ENCODE results near the gene ZKSCAN4. TPM values are rescaled to one million over a fixed set of nuclear protein-coding genes. Genes with fewer than 3 reads are reported as not detected.
A peak's percentile ranks its signal among the peaks of the same experiment; 100 is the strongest.

The ZKSCAN4 gene
- total RNA-seq, 4 donors from 2014 or later: 4.4 to 9.6 (median 5.9) TPM

DNA sequence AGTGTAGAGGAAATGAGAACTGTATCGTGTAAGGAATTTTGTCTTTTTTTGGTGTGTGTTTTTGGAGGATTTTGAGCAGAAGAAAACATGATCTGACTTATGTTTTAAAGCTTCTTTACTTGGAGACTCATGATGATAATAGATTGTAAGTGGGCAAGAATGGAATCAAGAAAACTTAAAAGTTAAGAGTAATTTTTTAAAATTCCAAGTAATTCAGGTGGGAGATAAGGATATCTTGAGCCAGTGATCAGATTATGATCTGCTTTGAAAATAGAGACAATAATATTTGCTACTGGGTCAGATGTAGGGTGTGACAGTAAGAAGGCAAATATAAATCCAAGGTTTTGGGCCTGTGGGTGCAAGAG is 15.6 kb upstream of the ZKSCAN4 start:
- TF ChIP-seq, protein P1, sequence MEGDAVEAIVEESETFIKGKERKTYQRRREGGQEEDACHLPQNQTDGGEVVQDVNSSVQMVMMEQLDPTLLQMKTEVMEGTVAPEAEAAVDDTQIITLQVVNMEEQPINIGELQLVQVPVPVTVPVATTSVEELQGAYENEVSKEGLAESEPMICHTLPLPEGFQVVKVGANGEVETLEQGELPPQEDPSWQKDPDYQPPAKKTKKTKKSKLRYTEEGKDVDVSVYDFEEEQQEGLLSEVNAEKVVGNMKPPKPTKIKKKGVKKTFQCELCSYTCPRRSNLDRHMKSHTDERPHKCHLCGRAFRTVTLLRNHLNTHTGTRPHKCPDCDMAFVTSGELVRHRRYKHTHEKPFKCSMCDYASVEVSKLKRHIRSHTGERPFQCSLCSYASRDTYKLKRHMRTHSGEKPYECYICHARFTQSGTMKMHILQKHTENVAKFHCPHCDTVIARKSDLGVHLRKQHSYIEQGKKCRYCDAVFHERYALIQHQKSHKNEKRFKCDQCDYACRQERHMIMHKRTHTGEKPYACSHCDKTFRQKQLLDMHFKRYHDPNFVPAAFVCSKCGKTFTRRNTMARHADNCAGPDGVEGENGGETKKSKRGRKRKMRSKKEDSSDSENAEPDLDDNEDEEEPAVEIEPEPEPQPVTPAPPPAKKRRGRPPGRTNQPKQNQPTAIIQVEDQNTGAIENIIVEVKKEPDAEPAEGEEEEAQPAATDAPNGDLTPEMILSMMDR (IDR thresholded peaks at IDR 0.05): no peak
- no peak for TF ChIP-seq POLR2A (IDR thresholded peaks at IDR 0.05)
- Histone ChIP-seq H3K27ac (peak overlapping the region in 2 of 4 donors; percentile 78 to 82), H3K4me1 (peaks cover 0 to 6% (median 0%) of the 10 kb centered on the region in 4 donors), H3K27me3 (no peaks in the 10 kb centered on the region), H3K36me3 (peaks cover 0 to 10% (median 0%) of the 10 kb centered on the region in 3 donors), H3K4me3 (peak overlapping the region; percentile 57 to 90 (median 87)), H3K9me3 (no peaks in the 10 kb centered on the region)
- DNase-seq: no peak

DNA sequence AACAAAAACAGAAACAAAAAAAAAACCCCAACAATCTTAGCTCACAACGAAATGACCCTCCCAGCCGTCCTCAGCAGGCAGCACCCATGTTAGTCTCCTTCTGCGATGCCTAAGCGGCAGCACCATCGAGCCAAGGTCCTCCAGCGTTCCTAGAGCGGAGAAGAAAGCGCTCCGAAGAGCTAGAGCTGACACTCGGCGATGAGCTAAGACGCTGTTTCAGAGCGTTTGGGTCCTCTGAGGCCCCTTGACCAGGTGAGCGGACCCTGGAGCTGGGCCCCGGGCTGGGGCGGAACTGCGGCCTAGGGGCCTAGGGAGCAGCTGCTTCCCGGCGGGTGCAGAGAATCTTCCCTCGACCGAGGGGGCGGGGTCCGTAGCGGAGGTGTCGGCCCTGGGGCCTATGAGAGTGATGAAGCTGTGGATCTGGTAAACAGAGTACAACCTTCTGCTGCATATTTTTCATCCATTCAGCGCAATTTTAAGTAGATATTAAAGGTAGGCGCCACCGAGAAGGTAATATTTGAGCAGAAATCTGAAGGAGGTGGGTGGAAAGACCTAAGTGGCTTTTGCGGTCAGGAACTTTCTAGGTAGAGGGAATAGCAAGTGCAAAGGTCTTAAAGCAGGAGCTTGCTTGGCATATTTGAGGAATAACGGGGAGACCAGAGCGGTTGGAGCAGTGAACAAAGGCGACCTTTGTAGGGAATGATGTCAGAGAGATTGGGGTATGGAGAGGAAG is 15.1 kb upstream of the ZKSCAN4 start, which contains the start of gene ZSCAN26:
ZSCAN26 (plus strand) TSS at position 182 of the 733 bp plus-strand sequence. CDS start 4,777 bp downstream, outside the sequence.
- DNase-seq: peak; percentile 78 to 92 (median 81)
- Histone ChIP-seq H3K36me3 (peaks cover 0 to 5% (median 0%) of the 10 kb centered on the region in 3 donors), H3K4me3 (peak within 1 kb of the TSS; percentile 57 to 90 (median 87)), H3K4me1 (peaks cover 0 to 6% (median 0%) of the 10 kb centered on the region in 4 donors), H3K9me3 (no peaks in the 10 kb centered on the region), H3K27me3 (no peaks in the 10 kb centered on the region), H3K27ac (peak within 1 kb of the TSS; percentile 71 to 84 (median 80))
- TF ChIP-seq, protein P1 (IDR thresholded peaks at IDR 0.05): no peak
- peak; percentile 35 to 45 for TF ChIP-seq POLR2A (IDR thresholded peaks at IDR 0.05)

DNA sequence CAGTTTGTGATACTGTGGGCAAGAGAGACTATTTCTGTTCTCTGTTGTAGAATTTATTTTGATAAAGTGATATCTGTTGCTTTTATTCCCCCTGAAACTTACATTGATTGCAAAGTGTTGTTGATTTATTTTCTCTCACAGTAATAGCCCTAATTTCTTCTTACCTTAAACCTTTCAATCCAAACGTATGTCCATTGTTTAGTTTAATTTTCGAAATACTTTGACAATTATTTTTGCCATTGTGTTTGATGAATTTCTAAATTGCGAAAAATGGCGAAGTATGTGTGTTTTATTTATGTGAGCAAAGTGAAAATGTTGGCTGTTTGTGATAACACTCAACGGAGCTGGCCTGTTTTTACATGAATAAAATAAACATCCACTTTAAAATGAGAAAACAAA is 14.5 kb upstream of the ZKSCAN4 start:
- Histone ChIP-seq H3K27ac (peak overlapping the region in 3 of 4 donors; percentile 71 to 82 (median 78)), H3K4me1 (peaks cover 0 to 6% (median 0%) of the 10 kb centered on the region in 4 donors), H3K9me3 (no peaks in the 10 kb centered on the region), H3K4me3 (peak overlapping the region; percentile 57 to 90 (median 87)), H3K36me3 (no peaks in the 10 kb centered on the region), H3K27me3 (no peaks in the 10 kb centered on the region)
- DNase-seq: no peak
- TF ChIP-seq, protein P1 (IDR thresholded peaks at IDR 0.05): no peak
- TF ChIP-seq POLR2A (IDR thresholded peaks at IDR 0.05): no peak

DNA sequence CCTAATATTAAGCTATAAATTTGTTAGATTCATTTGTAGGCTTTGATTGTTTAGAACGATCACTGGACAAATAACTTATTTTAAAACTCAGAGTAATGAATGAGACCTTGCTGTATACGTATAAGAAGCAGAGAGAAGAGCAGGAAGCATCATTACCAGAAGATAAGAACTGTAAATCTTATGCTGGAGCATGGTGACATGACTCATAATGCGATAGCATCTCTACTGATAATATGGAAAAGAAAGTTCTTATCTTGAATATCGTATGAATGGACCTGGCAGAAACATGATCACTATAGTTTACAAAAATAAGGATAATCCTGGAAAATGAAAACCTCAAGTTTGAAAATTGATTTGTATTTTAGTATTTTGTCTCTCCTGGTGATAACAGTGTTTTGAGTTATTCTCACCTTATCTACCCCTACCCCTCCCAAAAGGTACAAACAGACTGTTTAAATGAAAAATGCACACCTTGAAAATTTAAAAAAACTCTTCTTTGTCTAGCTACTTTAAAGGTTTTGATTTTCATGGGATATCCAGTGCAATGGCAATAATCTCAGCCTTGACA is 12.8 kb upstream of the ZKSCAN4 start:
- H3K36me3 ChIP-seq: no peaks in the 10 kb centered on the region
- H3K4me1 ChIP-seq: peaks cover 0 to 6% (median 0%) of the 10 kb centered on the region in 4 donors
- no peak for DNase-seq
- TF ChIP-seq, protein P1 (IDR thresholded peaks at IDR 0.05): no peak
- TF ChIP-seq POLR2A (IDR thresholded peaks at IDR 0.05): no peak
- no peaks in the 10 kb centered on the region for H3K9me3 ChIP-seq
- H3K27me3 ChIP-seq: no peaks in the 10 kb centered on the region
- H3K4me3 ChIP-seq: no peak overlapping the region
- H3K27ac ChIP-seq: no peak overlapping the region

DNA sequence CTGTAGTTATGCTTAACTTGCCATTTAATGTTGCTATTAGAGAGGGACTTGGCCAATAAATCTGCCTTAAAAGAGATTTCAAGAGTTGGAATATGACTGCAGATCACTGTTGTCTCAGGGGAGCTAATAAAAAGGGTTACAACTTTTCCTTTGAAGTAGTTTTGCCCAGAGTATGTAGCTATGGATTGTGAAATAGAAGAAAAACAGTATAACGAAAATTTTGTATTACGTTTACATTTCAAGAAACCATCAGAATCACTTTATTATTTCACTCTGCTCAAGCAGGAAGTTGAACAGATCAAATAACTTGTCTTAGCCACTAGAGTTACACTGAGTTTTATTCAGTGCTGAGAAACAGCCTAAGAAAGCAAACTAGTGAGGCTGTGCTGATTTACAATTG is 11.9 kb upstream of the ZKSCAN4 start:
- Histone ChIP-seq H3K27ac (no peak overlapping the region), H3K36me3 (no peaks in the 10 kb centered on the region), H3K4me3 (no peak overlapping the region), H3K9me3 (no peaks in the 10 kb centered on the region), H3K27me3 (no peaks in the 10 kb centered on the region), H3K4me1 (peaks cover 0 to 6% (median 0%) of the 10 kb centered on the region in 4 donors)
- DNase-seq: no peak
- no peak for TF ChIP-seq POLR2A (IDR thresholded peaks at IDR 0.05)
- TF ChIP-seq, protein P1 (IDR thresholded peaks at IDR 0.05): no peak

Measured in Peyer's patch (tissue), 4 donors.